ENCODE results near the gene RPS6KB2. TPM values are rescaled to one million over a fixed set of nuclear protein-coding genes. Genes with fewer than 3 reads are reported as not detected.

The RPS6KB2 gene
- total RNA-seq, 1 donor from 2014 or later: 30.8 TPM

GRCh38 chr11:67482275-67482826 is 54.1 kb downstream of the RPS6KB2 start:
- intact Hi-C loops (cut with DNase I): no loop called here
- peak; percentile 5 for ATAC-seq
- no peak for DNase-seq (ENCODE audit: low spot score)

GRCh38 chr11:67482827-67483798 is 54.8 kb downstream of the RPS6KB2 start, which contains the start of gene AIP:
TSS of gene AIP (plus strand) at chr11:67483026. CDS start at chr11:67483159, 133 bp downstream.
- DNase-seq (ENCODE audit: low spot score) (peak; percentile 98), ATAC-seq (peak; percentile 97)
- intact Hi-C loops (cut with DNase I): no loop called here

GRCh38 chr11:67483831-67484665 is 55.8 kb downstream of the RPS6KB2 start:
- ATAC-seq: no peak
- intact Hi-C loops (cut with DNase I): no loop called here
- peak; percentile 64 for DNase-seq (ENCODE audit: low spot score)

GRCh38 chr11:67484847-67485311 is 56.6 kb downstream of the RPS6KB2 start:
- DNase-seq (ENCODE audit: low spot score): no peak
- intact Hi-C loops (cut with DNase I): no loop called here
- no peak for ATAC-seq

Other genes starting within 250 kb of the RPS6KB2 start
- gene GRK2, start 162.0 kb upstream of the RPS6KB2 start, total RNA-seq: 61.7 TPM
- gene ANKRD13D, start 139.2 kb upstream of the RPS6KB2 start, total RNA-seq: 69.7 TPM
- gene SSH3, start 125.0 kb upstream of the RPS6KB2 start, total RNA-seq: 40.7 TPM
- 43.5 TPM for gene POLD4, start 74.9 kb upstream of the RPS6KB2 start, total RNA-seq
- gene CLCF1, start 54.9 kb upstream of the RPS6KB2 start, total RNA-seq: 7.5 TPM
- gene RAD9A, start 36.5 kb upstream of the RPS6KB2 start, total RNA-seq: 23.8 TPM
- gene PPP1CA, start 26.6 kb upstream of the RPS6KB2 start, total RNA-seq: 56.2 TPM
- 7.4 TPM for gene TBC1D10C, start 24.4 kb upstream of the RPS6KB2 start, total RNA-seq
- 8.4 TPM for gene CARNS1, start 12.8 kb upstream of the RPS6KB2 start, total RNA-seq
- gene PTPRCAP, start 9.2 kb downstream of the RPS6KB2 start, total RNA-seq: 4.2 TPM
- gene CORO1B, start 15.0 kb downstream of the RPS6KB2 start, total RNA-seq: 59.8 TPM
- not detected for gene GPR152, start 24.2 kb downstream of the RPS6KB2 start, total RNA-seq
- 2.5 TPM for gene CABP4, start 26.9 kb downstream of the RPS6KB2 start, total RNA-seq
- 49.9 TPM for gene TMEM134, start 40.8 kb downstream of the RPS6KB2 start, total RNA-seq
- gene AIP, start 54.5 kb downstream of the RPS6KB2 start, total RNA-seq: 72.0 TPM
- 80.0 TPM for gene PITPNM1, start 76.9 kb downstream of the RPS6KB2 start, total RNA-seq
- gene CDK2AP2, start 79.7 kb downstream of the RPS6KB2 start, total RNA-seq: 73.6 TPM
- not detected for gene CABP2, start 95.0 kb downstream of the RPS6KB2 start, total RNA-seq
- gene GSTP1, start 155.3 kb downstream of the RPS6KB2 start, total RNA-seq: 329 TPM
- 126 TPM for gene NDUFV1, start 178.4 kb downstream of the RPS6KB2 start, total RNA-seq
- gene NUDT8, start 201.4 kb downstream of the RPS6KB2 start, total RNA-seq: 7.8 TPM
- gene TBX10, start 211.3 kb downstream of the RPS6KB2 start, total RNA-seq: not detected
- 0.45 TPM for gene ACY3, start 222.2 kb downstream of the RPS6KB2 start, total RNA-seq
- gene ALDH3B2, start 246.1 kb downstream of the RPS6KB2 start, total RNA-seq: not detected